GM10266 (cell line): ENCODE data around the gene PRKCH.

Experiments used
- DNase-seq: peaks from one replicate; pipeline ENCODE4 v3.0.0; 2012; ENCODE audit errors: extremely low spot score
- CTCF ChIP-seq: IDR thresholded peaks from 2 replicates; pipeline ENCODE4 v1.5.1; 2012; ENCODE audit warnings: mild to moderate bottlenecking, low read depth; ENCODE audit not compliant: control insufficient read depth, insufficient read depth; ENCODE audit errors: missing control alignments

The PRKCH gene

GRCh38 chr14:61350427-61351270 lies 29.3 kb downstream of the PRKCH start:
- no peak for TF ChIP-seq CTCF

GRCh38 chr14:61351477-61351876 lies 30.1 kb downstream of the PRKCH start:
- no peak for TF ChIP-seq CTCF
- DNase-seq, result no peak

More at GRCh38 chr14:61350427-61351270, 29.3 kb downstream of the PRKCH start:
- DNase-seq, result no peak

GRCh38 chr14:61355892-61356325 lies 34.5 kb downstream of the PRKCH start:
- no peak for TF ChIP-seq CTCF
- no peak for DNase-seq

DNA sequence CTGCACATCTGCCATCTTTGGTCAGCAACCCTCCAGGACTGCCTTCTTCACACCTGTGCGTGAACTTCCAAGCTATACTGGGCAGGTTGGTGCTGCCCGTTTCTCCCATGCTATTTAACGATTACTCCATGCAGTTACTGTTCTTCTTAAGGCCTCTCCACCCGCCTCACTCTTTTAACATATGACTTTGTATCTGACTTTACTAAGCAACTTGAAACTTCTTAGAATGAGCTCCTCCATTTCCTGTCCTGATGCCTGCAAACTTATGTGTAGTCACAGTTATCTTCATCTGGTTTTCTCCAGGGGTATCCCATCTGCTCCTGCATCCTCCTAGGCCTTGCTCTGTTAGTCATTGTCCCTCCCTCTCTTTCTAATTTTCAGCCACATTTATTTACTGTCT lies 35.7 kb downstream of the PRKCH start:
- DNase-seq, result no peak
- no peak for TF ChIP-seq CTCF

- no peak for TF ChIP-seq CTCF
Measured at GRCh38 chr14:61358554-61359226, 37.3 kb downstream of the PRKCH start.

DNA sequence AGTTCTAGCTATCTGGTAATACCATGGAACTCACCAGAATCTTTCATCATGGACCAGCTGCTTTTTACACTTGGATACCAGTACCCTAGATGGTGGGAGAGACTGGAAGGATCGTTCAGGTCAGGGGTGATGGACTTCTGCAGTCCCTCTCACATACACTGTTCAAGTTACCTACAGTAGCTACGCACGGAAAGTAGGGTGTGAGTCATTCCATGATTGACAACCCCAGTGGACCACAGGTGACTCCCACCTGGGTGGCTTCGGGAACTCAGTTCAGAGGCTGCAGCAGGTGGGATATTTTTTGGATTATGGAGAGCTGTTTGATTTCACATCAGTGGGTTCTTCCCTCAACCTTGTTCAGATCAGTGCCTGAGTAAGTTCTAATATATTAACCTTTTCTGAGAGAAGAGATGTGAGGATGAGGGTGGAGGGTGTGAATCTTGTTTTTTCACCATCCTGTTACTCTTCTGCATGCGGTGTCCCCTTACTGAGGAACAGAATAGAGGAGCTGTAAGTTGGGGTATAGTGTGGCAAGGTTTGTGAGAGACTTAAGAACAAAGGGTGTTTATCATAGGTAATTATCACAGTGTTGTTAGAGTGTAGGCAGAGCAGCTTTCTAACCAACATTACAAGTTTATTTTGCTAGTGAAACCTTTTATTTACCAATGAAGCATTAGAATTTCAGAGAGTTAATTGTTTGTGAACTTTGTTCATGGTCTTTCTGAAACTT lies 39.6 kb downstream of the PRKCH start:
- TF ChIP-seq CTCF, result no peak
- no peak for DNase-seq

More at GRCh38 chr14:61358554-61359226, 37.3 kb downstream of the PRKCH start:
- DNase-seq, result no peak
